H9 (cell line): Measurements from ENCODE around the gene DBN1. TPM values are rescaled to one million over a fixed set of nuclear protein-coding genes. Genes with fewer than 3 reads are reported as not detected.

ENCODE experiments used
- DNase-seq: peaks from one replicate; pipeline ENCODE4 v3.0.0-alpha.2; 2017
- H2AFZ ChIP-seq: one replicate; pipeline ENCODE4 v1.6.1; 2013; ENCODE audit warnings: mild to moderate bottlenecking, low read length, control low read depth, moderate library complexity
- H2AK5ac ChIP-seq: 2 replicates; pipeline ENCODE4 v1.6.1; 2013; ENCODE audit warnings: low read length, control low read depth, mixed read lengths; ENCODE audit not compliant: insufficient read length
- H2BK120ac ChIP-seq: one replicate; pipeline ENCODE4 v1.6.1; 2013; ENCODE audit warnings: low read depth, mild to moderate bottlenecking, low read length, control low read depth, inconsistent platforms; ENCODE audit not compliant: poor library complexity, severe bottlenecking
- H2BK12ac ChIP-seq: 2 replicates; pipeline ENCODE4 v1.6.1; 2013; ENCODE audit warnings: low read length, control low read depth, mixed read lengths, low read depth; ENCODE audit not compliant: insufficient read length
- H2BK15ac ChIP-seq: 2 replicates; pipeline ENCODE4 v1.6.1; 2013; ENCODE audit warnings: low read depth, low read length, control low read depth
- H2BK20ac ChIP-seq: one replicate; pipeline ENCODE4 v1.6.1; 2013; ENCODE audit warnings: low read depth, mild to moderate bottlenecking, low read length, control low read depth, inconsistent platforms; ENCODE audit not compliant: poor library complexity, severe bottlenecking
- H2BK5ac ChIP-seq: 2 replicates; pipeline ENCODE4 v1.6.1; 2013; ENCODE audit warnings: low read length, control low read depth, mixed read lengths; ENCODE audit not compliant: insufficient read length
- H3K14ac ChIP-seq: 2 replicates; pipeline ENCODE4 v1.6.1; 2013; ENCODE audit warnings: low read length, control low read depth; ENCODE audit not compliant: insufficient read depth
- H3K18ac ChIP-seq: 2 replicates; pipeline ENCODE4 v1.6.1; 2013; ENCODE audit warnings: low read depth, mild to moderate bottlenecking, mixed read lengths, low read length, control low read depth; ENCODE audit not compliant: insufficient read length
- H3K23ac ChIP-seq: 2 replicates; pipeline ENCODE4 v1.6.1; 2013; ENCODE audit warnings: low read length, control low read depth, mixed read lengths, low read depth; ENCODE audit not compliant: insufficient read length
- H3K23me2 ChIP-seq: 2 replicates; pipeline ENCODE4 v1.6.1; 2013; ENCODE audit warnings: low read depth, mild to moderate bottlenecking, mixed read lengths, low read length, control low read depth; ENCODE audit not compliant: insufficient read length, poor library complexity, severe bottlenecking
- H3K27ac ChIP-seq: 2 replicates; pipeline ENCODE4 v1.5.1; 2013; ENCODE audit warnings: low read length, control low read depth, mixed read lengths, low read depth; ENCODE audit not compliant: insufficient read length
- H3K27me3 ChIP-seq: 2 replicates; pipeline ENCODE4 v1.6.1; 2013; ENCODE audit warnings: low read length, control low read depth, inconsistent platforms; ENCODE audit not compliant: insufficient read depth
- H3K4ac ChIP-seq: 2 replicates; pipeline ENCODE4 v1.6.1; 2013; ENCODE audit warnings: low read depth, mild to moderate bottlenecking, control low read depth, inconsistent platforms, low read length, moderate library complexity
- H3K4me1 ChIP-seq: 2 replicates; pipeline ENCODE4 v1.6.1; 2013; ENCODE audit warnings: low read length, control low read depth, inconsistent platforms; ENCODE audit not compliant: insufficient read depth
- H3K4me2 ChIP-seq: 2 replicates; pipeline ENCODE4 v1.6.1; 2013; ENCODE audit warnings: low read length, control low read depth, mixed read lengths; ENCODE audit not compliant: insufficient read length, insufficient read depth
- H3K56ac ChIP-seq: 2 replicates; pipeline ENCODE4 v1.6.1; 2013; ENCODE audit warnings: low read depth, mild to moderate bottlenecking, mixed read lengths, low read length, control low read depth; ENCODE audit not compliant: insufficient read length
- H3K79me1 ChIP-seq: 2 replicates; pipeline ENCODE4 v1.6.1; 2013; ENCODE audit warnings: low read depth, mild to moderate bottlenecking, moderate library complexity, low read length, control low read depth, inconsistent platforms; ENCODE audit not compliant: insufficient read depth, poor library complexity, severe bottlenecking
- H3K79me2 ChIP-seq: 2 replicates; pipeline ENCODE4 v1.6.1; 2013; ENCODE audit warnings: low read length, control low read depth, inconsistent platforms; ENCODE audit not compliant: insufficient read depth
- H3K9ac ChIP-seq: 2 replicates; pipeline ENCODE4 v1.6.1; 2013; ENCODE audit warnings: low read length, control low read depth, mixed read lengths; ENCODE audit not compliant: insufficient read length; ENCODE audit errors: extremely low read depth
- H3K9me3 ChIP-seq: one replicate; pipeline ENCODE4 v1.6.1; 2013; ENCODE audit warnings: low read depth, low read length, inconsistent platforms; ENCODE audit not compliant: control insufficient read depth
- H3T11ph ChIP-seq: one replicate; pipeline ENCODE4 v1.6.1; 2013; ENCODE audit warnings: mild to moderate bottlenecking, low read length, control low read depth, inconsistent platforms
- H4K20me1 ChIP-seq: one replicate; pipeline ENCODE4 v1.6.1; 2013; ENCODE audit not compliant: control insufficient read depth, insufficient read length, insufficient read depth
- H4K5ac ChIP-seq: 2 replicates; pipeline ENCODE4 v1.6.1; 2013; ENCODE audit warnings: low read depth, mild to moderate bottlenecking, mixed read lengths, low read length, control low read depth; ENCODE audit not compliant: insufficient read length
- H4K8ac ChIP-seq: replicated peaks from 2 replicates; pipeline ENCODE4 v1.6.1; 2013; ENCODE audit warnings: low read length, control low read depth, mixed read lengths, low read depth; ENCODE audit not compliant: insufficient read length
- H4K91ac ChIP-seq: 2 replicates; pipeline ENCODE4 v1.6.1; 2013; ENCODE audit warnings: low read depth, mild to moderate bottlenecking, moderate library complexity, mixed read lengths, low read length, control low read depth; ENCODE audit not compliant: insufficient read length
- H3K27ac Mint-ChIP-seq, 3 experiments: 2 replicates in 2 of 3; 3 replicates in 1 of 3; pipeline ENCODE4 v1.8.0; 2020 to 2021; ENCODE audit warnings: mixed read lengths in 3 of 3, mild to moderate bottlenecking in 1 of 3, moderate library complexity in 1 of 3
- H3K27me3 Mint-ChIP-seq: 2 replicates; pipeline ENCODE4 v1.8.0; 2021; ENCODE audit warnings: low read depth, mild to moderate bottlenecking, moderate library complexity, mixed read lengths
- H3K36me3 Mint-ChIP-seq, 3 experiments: 2 replicates in 2 of 3; 3 replicates in 1 of 3; pipeline ENCODE4 v1.8.0; 2020 to 2021; ENCODE audit warnings: low read depth in 3 of 3, mixed read lengths in 3 of 3; ENCODE audit not compliant: insufficient read depth in 1 of 3
- H3K4me1 Mint-ChIP-seq, 2 experiments: 2 replicates each; pipeline ENCODE4 v1.8.0; 2020; ENCODE audit warnings: mixed read lengths in 2 of 2
- H3K4me3 Mint-ChIP-seq, 2 experiments: 2 replicates in 1 of 2; 3 replicates in 1 of 2; pipeline ENCODE4 v1.8.0; 2020 to 2021; ENCODE audit warnings: mild to moderate bottlenecking in 2 of 2, mixed read lengths in 2 of 2, moderate library complexity in 1 of 2
- H3K9me3 Mint-ChIP-seq, 2 experiments: 2 replicates in 1 of 2; 3 replicates in 1 of 2; pipeline ENCODE4 v1.8.0; 2020; ENCODE audit warnings: mild to moderate bottlenecking in 2 of 2, mixed read lengths in 2 of 2, moderate library complexity in 1 of 2
- CTCF ChIP-seq: fragments of 200-600 bp; sonication (generic); conservative IDR thresholded peaks from 3 replicates; pipeline ENCODE4 v1.8.0; 2021; ENCODE audit warnings: antibody characterized with exemption, mild to moderate bottlenecking
- WGBS: extraction: QIAGEN DNeasy Blood & Tissue Kit; methylation state at CpG from one replicate; pipeline ENCODE4 v1.1.7; 2013; ENCODE audit warnings: missing lambda C conversion rate, low lambda C conversion rate, mixed read lengths; ENCODE audit not compliant: insufficient read length; ENCODE audit errors: extremely low coverage; 5-methylcytosine and 5-hydroxymethylcytosine counted together
- total RNA-seq: library from RNA; stranded (reverse); gene quantifications from 2 replicates; pipeline ENCODE4 v1.2.1, GENCODE V29; 2021

DBN1 gene
- total RNA-seq, 1 experiment from 2014 or later = 340 TPM

- Histone ChIP-seq H3K27ac (no peak overlapping the region), H4K8ac (no peak overlapping the region), H3K18ac (no peak overlapping the region), H3K79me2 (peaks cover 26% of the 10 kb centered on the region; the same call in 1 of the 2 replicates), H3K23ac (no peak overlapping the region), H2BK15ac (no peak overlapping the region), H2AFZ (no peak overlapping the region), H2BK20ac (no peak overlapping the region), H2AK5ac (no peak overlapping the region), H3K27me3 (no peaks in the 10 kb centered on the region), H3T11ph (no peak overlapping the region), H4K20me1 (no peaks in the 10 kb centered on the region), H2BK5ac (no peak overlapping the region), H3K79me1 (peaks cover 10% of the 10 kb centered on the region), H3K9ac (no peak overlapping the region), H3K14ac (peak overlapping the region; percentile 11; the same call in 1 of the 2 replicates), H3K56ac (no peak overlapping the region), H4K91ac (no peak overlapping the region), H4K5ac (no peak overlapping the region), H2BK120ac (no peak overlapping the region), H3K23me2 (peaks cover 4% of the 10 kb centered on the region), H2BK12ac (no peak overlapping the region), H3K4ac (no peak overlapping the region), H3K9me3 (no peaks in the 10 kb centered on the region), H3K4me1 (peaks cover 21% of the 10 kb centered on the region; the same call in 1 of the 2 replicates), H3K4me2 (no peak overlapping the region)
- Mint-ChIP-seq H3K9me3 (peaks cover 2 to 11% of the 10 kb centered on the region in 2 experiments; a peak in 1 of 5 replicates), H3K4me3 (peak overlapping the region; percentile 83 to 89), H3K27ac (peak overlapping the region; percentile 95 to 96 (median 95)), H3K4me1 (peaks cover 28 to 51% of the 10 kb centered on the region in 2 experiments), H3K36me3 (peaks cover 52 to 71% (median 69%) of the 10 kb centered on the region in 3 experiments), H3K27me3 (no peaks in the 10 kb centered on the region; the same call in 1 of the 2 replicates)
- WGBS = no CpG with 5 or more reads among the region's 8 CpGs
- no peak for TF ChIP-seq CTCF
- DNase-seq = no peak
Measured at GRCh38 chr5:177469750-177470525, 3.5 kb downstream of the DBN1 start.
